ENCODE results near the gene SH3BP1. TPM values are rescaled to one million over a fixed set of nuclear protein-coding genes. Genes with fewer than 3 reads are reported as not detected.

SH3BP1 gene
- total RNA-seq, 1 experiment from 2014 or later, result 39.4 TPM

- TF ChIP-seq MYBL2 (CRISPR knock-in tag; IDR thresholded peaks at IDR 0.05) (no peak), ARID4B (CRISPR knock-in tag; IDR thresholded peaks at IDR 0.05; ENCODE audit: borderline replicate concordance) (no peak), MLX (CRISPR knock-in tag; IDR thresholded peaks at IDR 0.05) (no peak), ZNF512 (CRISPR knock-in tag; IDR thresholded peaks at IDR 0.05; ENCODE audit: borderline replicate concordance) (no peak), PRRX2 (CRISPR knock-in tag; IDR thresholded peaks at IDR 0.05) (no peak), CBFB (CRISPR knock-in tag; IDR thresholded peaks at IDR 0.05; ENCODE audit: low read depth) (no peak), ZNF317 (CRISPR knock-in tag; IDR thresholded peaks at IDR 0.05; ENCODE audit: borderline replicate concordance, low read depth) (no peak), ZSCAN18 (CRISPR knock-in tag; IDR thresholded peaks at IDR 0.05) (no peak), FOXP1 (CRISPR knock-in tag; IDR thresholded peaks at IDR 0.05; ENCODE audit: borderline replicate concordance) (no peak), CTCF (IDR thresholded peaks at IDR 0.05) (no peak)
Measured at GRCh38 chr22:37664249-37665101, 25.0 kb downstream of the SH3BP1 start (continued).

- TF ChIP-seq ERG (CRISPR knock-in tag; IDR thresholded peaks at IDR 0.05), result no peak
- no peak for TF ChIP-seq NFE2L1 (CRISPR knock-in tag; IDR thresholded peaks at IDR 0.05)
- TF ChIP-seq ZNF121 (CRISPR knock-in tag; IDR thresholded peaks at IDR 0.05), result no peak
- TF ChIP-seq CDX4 (CRISPR knock-in tag; IDR thresholded peaks at IDR 0.05; ENCODE audit: borderline replicate concordance), result no peak
- no peak for TF ChIP-seq GABPB1 (CRISPR knock-in tag; IDR thresholded peaks at IDR 0.05)
- no peak for TF ChIP-seq OVOL2 (CRISPR knock-in tag; IDR thresholded peaks at IDR 0.05; ENCODE audit: borderline replicate concordance)
- Mint-ChIP-seq H3K4me3 (no peak overlapping the region), H3K27me3 (ENCODE audit: low read depth) (no peaks in the 10 kb centered on the region), H3K4me1 (peaks cover 17% of the 10 kb centered on the region), H3K27ac (no peak overlapping the region), H3K36me3 (peaks cover 17% of the 10 kb centered on the region; the same call in 1 of the 2 replicates), H3K9me3 (no peaks in the 10 kb centered on the region)
- DNase-seq (ENCODE audit: low spot score), result no peak
- POLR2A ChIA-PET, result no interaction called here
- no peak for ATAC-seq
- CTCF ChIA-PET, result no interaction called here
Measured at GRCh38 chr22:37665487-37665886, 26.0 kb downstream of the SH3BP1 start.

Measured in WTC11 (cell line).